WERI-Rb-1 (cell line): ENCODE data around the gene MBD5.

Source experiments
- DNase-seq: peaks from one replicate; pipeline ENCODE4 v3.0.0-alpha.2; 2020
- H3K27ac ChIP-seq: fragments of 250-450 bp; sonication (Bioruptor Pico); 2 replicates; pipeline ENCODE4 v1.5.1; 2020; ENCODE audit warnings: mild to moderate bottlenecking, moderate library complexity
- H3K27me3 ChIP-seq: fragments of 250-450 bp; sonication (Bioruptor Pico); 2 replicates; pipeline ENCODE4 v1.5.1; 2021; ENCODE audit warnings: mild to moderate bottlenecking, low read depth, moderate library complexity; ENCODE audit not compliant: insufficient read depth, severe bottlenecking
- H3K36me3 ChIP-seq: fragments of 250-450 bp; sonication (Bioruptor Pico); 2 replicates; pipeline ENCODE4 v1.5.1; 2020; ENCODE audit warnings: mild to moderate bottlenecking, moderate library complexity
- H3K4me3 ChIP-seq: 2 replicates; pipeline ENCODE4 v1.5.1; 2011; ENCODE audit warnings: low read depth, mild to moderate bottlenecking, control low read depth, low read length
- H3K9me3 ChIP-seq: fragments of 250-450 bp; sonication (Bioruptor Pico); 2 replicates; pipeline ENCODE4 v1.5.1; 2021; ENCODE audit warnings: mild to moderate bottlenecking, moderate library complexity; ENCODE audit not compliant: severe bottlenecking
- TF ChIP-seq, protein P1 (sequence below): IDR thresholded peaks from 2 replicates; pipeline ENCODE4 v1.5.1; 2011; ENCODE audit warnings: low read depth, mild to moderate bottlenecking, control low read depth, inconsistent platforms, low read length

MBD5 gene

DNA sequence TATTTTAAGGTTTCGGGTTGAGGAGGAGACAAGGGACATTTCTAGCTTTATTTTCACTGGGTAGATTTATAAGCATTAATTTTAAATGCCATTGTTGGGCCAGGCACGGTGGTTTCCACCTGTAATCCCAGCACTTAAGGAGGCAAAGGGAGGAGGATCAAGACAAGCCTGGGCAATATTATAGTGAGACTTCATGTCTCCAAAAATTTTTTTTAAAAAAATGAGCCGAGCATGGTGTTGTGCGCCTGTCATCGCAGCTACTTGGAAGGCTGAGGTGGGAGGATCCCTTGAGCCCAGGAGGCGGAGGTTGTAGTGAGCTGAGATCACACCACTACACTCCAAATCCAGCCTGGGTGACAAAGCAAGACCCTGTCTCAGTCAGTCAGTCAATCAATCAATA is 45.0 kb downstream of the MBD5 start:
- Histone ChIP-seq H3K27me3 (no peaks in the 10 kb centered on the region), H3K9me3 (no peaks in the 10 kb centered on the region), H3K36me3 (no peaks in the 10 kb centered on the region), H3K27ac (no peak overlapping the region), H3K4me3 (no peak overlapping the region)
- DNase-seq: no peak
- TF ChIP-seq, protein P1, sequence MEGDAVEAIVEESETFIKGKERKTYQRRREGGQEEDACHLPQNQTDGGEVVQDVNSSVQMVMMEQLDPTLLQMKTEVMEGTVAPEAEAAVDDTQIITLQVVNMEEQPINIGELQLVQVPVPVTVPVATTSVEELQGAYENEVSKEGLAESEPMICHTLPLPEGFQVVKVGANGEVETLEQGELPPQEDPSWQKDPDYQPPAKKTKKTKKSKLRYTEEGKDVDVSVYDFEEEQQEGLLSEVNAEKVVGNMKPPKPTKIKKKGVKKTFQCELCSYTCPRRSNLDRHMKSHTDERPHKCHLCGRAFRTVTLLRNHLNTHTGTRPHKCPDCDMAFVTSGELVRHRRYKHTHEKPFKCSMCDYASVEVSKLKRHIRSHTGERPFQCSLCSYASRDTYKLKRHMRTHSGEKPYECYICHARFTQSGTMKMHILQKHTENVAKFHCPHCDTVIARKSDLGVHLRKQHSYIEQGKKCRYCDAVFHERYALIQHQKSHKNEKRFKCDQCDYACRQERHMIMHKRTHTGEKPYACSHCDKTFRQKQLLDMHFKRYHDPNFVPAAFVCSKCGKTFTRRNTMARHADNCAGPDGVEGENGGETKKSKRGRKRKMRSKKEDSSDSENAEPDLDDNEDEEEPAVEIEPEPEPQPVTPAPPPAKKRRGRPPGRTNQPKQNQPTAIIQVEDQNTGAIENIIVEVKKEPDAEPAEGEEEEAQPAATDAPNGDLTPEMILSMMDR: no peak

DNA sequence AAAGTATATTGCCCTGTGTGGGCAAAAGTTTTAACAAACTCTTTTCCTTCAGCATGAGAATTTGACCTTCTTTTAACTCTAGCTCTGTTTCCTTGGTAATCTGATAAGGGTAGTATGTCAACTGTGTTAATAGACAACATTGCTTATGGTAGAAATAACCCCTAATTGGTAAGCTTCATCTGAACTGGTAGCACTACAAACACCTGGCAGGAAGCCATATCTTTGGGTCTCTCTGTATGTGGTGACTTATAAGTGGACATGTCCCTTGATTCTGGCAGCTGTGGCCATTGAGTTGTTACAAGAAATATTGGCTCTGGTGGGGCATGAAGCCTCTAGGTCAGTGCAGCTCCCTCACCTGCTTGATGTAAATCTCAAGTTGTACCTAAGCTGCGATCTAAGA is 46.9 kb downstream of the MBD5 start:
- H3K4me3 ChIP-seq: no peak overlapping the region
- DNase-seq: no peak
- H3K36me3 ChIP-seq: no peaks in the 10 kb centered on the region

DNA sequence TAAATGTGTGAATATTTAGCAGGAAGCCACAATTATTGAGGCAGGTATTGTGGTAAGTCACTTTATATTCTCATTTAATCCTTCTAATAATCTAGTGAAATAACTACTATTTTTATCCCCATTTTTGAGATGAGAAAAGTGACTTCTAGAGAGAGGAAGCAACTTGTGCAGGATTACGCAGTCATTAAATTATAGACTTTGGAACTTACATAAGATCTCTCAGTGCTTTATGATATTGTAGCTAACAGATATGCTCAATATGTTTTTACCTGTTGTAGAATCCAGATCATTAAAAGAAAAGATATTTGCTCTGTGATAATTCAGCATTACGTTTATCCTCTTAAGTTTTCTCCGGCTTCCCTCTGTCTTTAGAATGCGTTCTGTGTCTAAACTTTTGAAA is 50.5 kb downstream of the MBD5 start:
- DNase-seq: no peak
- H3K9me3 ChIP-seq: no peaks in the 10 kb centered on the region
- H3K27me3 ChIP-seq: no peaks in the 10 kb centered on the region
- H3K27ac ChIP-seq: no peak overlapping the region
- H3K36me3 ChIP-seq: no peaks in the 10 kb centered on the region
- H3K4me3 ChIP-seq: no peak overlapping the region
- TF ChIP-seq, protein P1: no peak

More for the DNA sequence above, 46.9 kb downstream of the MBD5 start:
- TF ChIP-seq, protein P1: no peak
- H3K27ac ChIP-seq: no peak overlapping the region
- no peaks in the 10 kb centered on the region for H3K27me3 ChIP-seq
- no peaks in the 10 kb centered on the region for H3K9me3 ChIP-seq

DNA sequence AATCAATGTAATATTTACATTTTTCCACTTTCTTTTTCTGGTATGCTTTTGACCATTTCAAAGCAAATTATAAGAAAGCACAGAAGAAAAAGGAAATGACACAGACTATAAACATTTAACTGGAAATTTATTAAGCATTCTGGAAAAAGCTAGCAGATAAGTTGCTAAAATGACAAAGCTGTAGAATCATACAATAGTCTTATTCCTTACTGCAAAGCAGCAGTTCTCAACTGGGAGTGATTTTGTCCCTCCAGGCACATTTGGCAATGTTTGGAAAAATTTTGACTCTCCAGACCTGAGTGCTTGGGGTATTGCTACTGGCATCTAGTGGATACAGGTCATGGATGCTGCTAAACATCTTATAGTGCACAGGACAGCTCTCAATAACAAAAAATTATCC is 75.1 kb downstream of the MBD5 start:
- no peak for DNase-seq
- Histone ChIP-seq H3K9me3 (no peaks in the 10 kb centered on the region), H3K4me3 (no peak overlapping the region), H3K36me3 (no peaks in the 10 kb centered on the region), H3K27ac (no peak overlapping the region), H3K27me3 (no peaks in the 10 kb centered on the region)
- TF ChIP-seq, protein P1: no peak

DNA sequence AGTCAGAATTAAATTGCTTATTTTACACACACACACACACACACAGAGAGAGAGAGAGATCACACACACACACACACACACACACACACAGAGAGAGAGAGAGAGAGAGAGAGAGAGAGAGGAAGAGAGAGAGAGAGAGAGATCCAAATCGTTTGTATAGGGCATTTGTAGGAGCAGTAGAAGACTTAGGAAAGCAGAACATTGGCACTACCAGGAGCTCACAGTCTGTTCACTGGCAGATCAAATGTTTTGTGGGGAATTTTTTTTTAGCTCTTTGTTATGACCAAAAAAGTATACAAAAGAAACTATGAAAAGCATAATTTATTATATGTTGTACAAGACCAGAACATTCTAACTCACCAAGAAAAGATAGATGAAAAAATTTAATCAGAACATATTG is 81.8 kb downstream of the MBD5 start:
- Histone ChIP-seq H3K4me3 (no peak overlapping the region), H3K27ac (no peak overlapping the region), H3K36me3 (no peaks in the 10 kb centered on the region), H3K9me3 (no peaks in the 10 kb centered on the region), H3K27me3 (no peaks in the 10 kb centered on the region)
- DNase-seq: no peak
- TF ChIP-seq, protein P1: no peak

DNA sequence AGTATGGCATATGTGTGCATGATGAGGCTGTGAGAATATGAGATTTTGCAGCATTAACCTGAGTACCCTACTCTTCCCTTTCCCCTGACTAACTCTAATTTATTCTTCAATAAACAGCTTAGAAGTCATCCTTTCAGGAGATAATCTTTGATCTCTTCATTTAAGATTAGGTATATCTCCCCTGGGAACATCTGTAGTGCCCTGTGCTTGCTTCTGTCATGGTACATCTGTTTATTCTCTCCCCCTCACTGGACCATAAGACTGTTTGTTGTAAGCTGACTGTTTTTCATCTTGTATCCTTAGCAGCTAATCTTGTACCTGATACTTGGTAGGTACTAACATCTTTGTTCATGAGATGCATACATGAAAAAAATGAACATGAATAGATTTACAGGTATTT is 83.1 kb downstream of the MBD5 start:
- Histone ChIP-seq H3K27ac (no peak overlapping the region), H3K4me3 (no peak overlapping the region), H3K9me3 (no peaks in the 10 kb centered on the region), H3K36me3 (no peaks in the 10 kb centered on the region), H3K27me3 (no peaks in the 10 kb centered on the region)
- DNase-seq: no peak
- TF ChIP-seq, protein P1: no peak
